Neuronal stem cell (in vitro differentiated cells): Measurements from ENCODE around the gene SCPEP1.
"Not testable (repeated sequence)": the region's sequence is repeated elsewhere in the genome, so short reads cannot be mapped to it uniquely, and the experiment has no call there.

Experiments
- DNase-seq: peaks from one replicate; pipeline ENCODE4 v3.0.0-alpha.2; 2013; ENCODE audit warnings: low spot score
- H2AFZ ChIP-seq: one replicate; pipeline ENCODE4 v1.6.1; 2013; ENCODE audit warnings: mild to moderate bottlenecking, low read length, inconsistent platforms
- H2AK5ac ChIP-seq: 2 replicates; pipeline ENCODE4 v1.6.1; 2013; ENCODE audit warnings: low read depth, mild to moderate bottlenecking, inconsistent platforms, low read length, moderate library complexity, mixed read lengths
- H2BK120ac ChIP-seq: 2 replicates; pipeline ENCODE4 v1.6.1; 2013; ENCODE audit warnings: low read depth, mild to moderate bottlenecking, inconsistent platforms, low read length, moderate library complexity, mixed read lengths
- H2BK12ac ChIP-seq: one replicate; pipeline ENCODE4 v1.6.1; 2013; ENCODE audit warnings: low read length, inconsistent platforms
- H2BK15ac ChIP-seq: 2 replicates; pipeline ENCODE4 v1.6.1; 2013; ENCODE audit warnings: mild to moderate bottlenecking, low read length, inconsistent platforms, mixed read lengths
- H2BK5ac ChIP-seq: one replicate; pipeline ENCODE4 v1.6.1; 2013; ENCODE audit warnings: inconsistent platforms, mild to moderate bottlenecking, low read length, moderate library complexity
- H3K14ac ChIP-seq: one replicate; pipeline ENCODE4 v1.6.1; 2013; ENCODE audit warnings: low read length, inconsistent platforms
- H3K18ac ChIP-seq: 2 replicates; pipeline ENCODE4 v1.6.1; 2013; ENCODE audit warnings: low read length, inconsistent platforms
- H3K23ac ChIP-seq: 2 replicates; pipeline ENCODE4 v1.6.1; 2013; ENCODE audit warnings: low read depth, mild to moderate bottlenecking, mixed read lengths, low read length, inconsistent platforms; ENCODE audit not compliant: poor library complexity
- H3K27ac ChIP-seq: replicated peaks from 3 replicates; pipeline ENCODE4 v1.5.1; 2013; ENCODE audit warnings: low read length, inconsistent platforms
- H3K27me3 ChIP-seq, 3 experiments: 2 replicates each; pipeline ENCODE4 v1.6.1; 2013; ENCODE audit warnings: low read length in 3 of 3, mild to moderate bottlenecking in 2 of 3, inconsistent platforms in 1 of 3, low read depth in 1 of 3, mixed read lengths in 1 of 3, moderate library complexity in 1 of 3; ENCODE audit not compliant: control insufficient read depth in 3 of 3, insufficient read depth in 3 of 3
- H3K36me3 ChIP-seq, 2 donors: replicated peaks in 1 of 2; 2 replicates each; pipeline ENCODE4 v1.6.1; 2013; ENCODE audit warnings: low read length in 2 of 2; ENCODE audit not compliant: control insufficient read depth in 2 of 2, insufficient read depth in 2 of 2
- H3K4ac ChIP-seq: 2 replicates; pipeline ENCODE4 v1.6.1; 2013; ENCODE audit warnings: inconsistent platforms, mild to moderate bottlenecking, low read length, moderate library complexity
- H3K4me1 ChIP-seq, 2 donors: 1 replicate in 1 of 2; 2 replicates in 1 of 2; pipeline ENCODE4 v1.6.1; 2013; ENCODE audit warnings: low read length in 2 of 2, low read depth in 1 of 2; ENCODE audit not compliant: control insufficient read depth in 2 of 2, insufficient read depth in 1 of 2
- H3K4me2 ChIP-seq: one replicate; pipeline ENCODE4 v1.6.1; 2013; ENCODE audit warnings: mild to moderate bottlenecking, low read length, inconsistent platforms; ENCODE audit not compliant: insufficient read depth, poor library complexity, severe bottlenecking
- H3K4me3 ChIP-seq, 2 donors: 2 replicates each; pipeline ENCODE4 v1.5.1; 2013; ENCODE audit warnings: low read length in 2 of 2, mild to moderate bottlenecking in 2 of 2, inconsistent platforms in 1 of 2, moderate library complexity in 1 of 2
- H3K79me1 ChIP-seq: one replicate; pipeline ENCODE4 v1.6.1; 2013; ENCODE audit warnings: low read depth, mild to moderate bottlenecking, inconsistent platforms, low read length, moderate library complexity
- H3K9ac ChIP-seq: one replicate; pipeline ENCODE4 v1.6.1; 2013; ENCODE audit warnings: mild to moderate bottlenecking, low read depth, low read length, inconsistent platforms; ENCODE audit not compliant: poor library complexity
- H3K9me3 ChIP-seq, 2 donors: replicated peaks in 1 of 2; 2 replicates each; pipeline versions ENCODE3 to v1.6.1; 2013; ENCODE audit warnings: low read length in 2 of 2, mild to moderate bottlenecking in 2 of 2, inconsistent platforms in 1 of 2, low read depth in 1 of 2, mixed read lengths in 1 of 2, moderate library complexity in 1 of 2; ENCODE audit not compliant: control insufficient read depth in 2 of 2, insufficient read depth in 1 of 2
- H4K8ac ChIP-seq: one replicate; pipeline ENCODE4 v1.6.1; 2013; ENCODE audit warnings: low read depth, mild to moderate bottlenecking, inconsistent platforms, low read length, moderate library complexity
- H4K91ac ChIP-seq: one replicate; pipeline ENCODE4 v1.6.1; 2013; ENCODE audit warnings: low read length, low read depth, mild to moderate bottlenecking, inconsistent platforms; ENCODE audit not compliant: poor library complexity
- WGBS, 2 donors: extraction: QIAGEN DNeasy Blood & Tissue Kit; methylation state at CpG; one replicate each; pipeline ENCODE4 v1.1.7; 2013; ENCODE audit warnings: missing lambda C conversion rate in 2 of 2, mixed read lengths in 1 of 2; ENCODE audit not compliant: insufficient read length in 2 of 2, insufficient replicate concordance in 1 of 2; ENCODE audit errors: extremely low coverage in 2 of 2; 5-methylcytosine and 5-hydroxymethylcytosine counted together

The SCPEP1 gene

GRCh38 chr17:56936697-56937322, 41.1 kb upstream of the SCPEP1 start:
- no peak overlapping the region for H3K27ac ChIP-seq
- no peak overlapping the region for H2BK15ac ChIP-seq
- no peak overlapping the region for H3K23ac ChIP-seq
- H2BK12ac ChIP-seq = no peak overlapping the region
- no peak overlapping the region for H3K18ac ChIP-seq
- H4K8ac ChIP-seq = no peak overlapping the region
- no peaks in the 10 kb centered on the region for H3K27me3 ChIP-seq
- H3K36me3 ChIP-seq = peaks cover 18 to 77% of the 10 kb centered on the region in 2 donors
- no peak overlapping the region for H2BK120ac ChIP-seq
- H2BK5ac ChIP-seq = no peak overlapping the region
- DNase-seq = no peak
- no peak overlapping the region for H3K4me3 ChIP-seq
- no peak overlapping the region for H2AK5ac ChIP-seq
- no peak overlapping the region for H2AFZ ChIP-seq
- no peak overlapping the region for H3K4me2 ChIP-seq
- no peaks in the 10 kb centered on the region for H3K79me1 ChIP-seq
- H3K9ac ChIP-seq = no peak overlapping the region
- no peaks in the 10 kb centered on the region for H3K4me1 ChIP-seq
- WGBS, 2 donors = no CpG with 5 or more reads among the region's 6 CpGs
- peaks cover 2 to 3% of the 10 kb centered on the region in 2 donors for H3K9me3 ChIP-seq
- H3K14ac ChIP-seq = no peak overlapping the region
- no peak overlapping the region for H4K91ac ChIP-seq
- no peak overlapping the region for H3K4ac ChIP-seq

DNA sequence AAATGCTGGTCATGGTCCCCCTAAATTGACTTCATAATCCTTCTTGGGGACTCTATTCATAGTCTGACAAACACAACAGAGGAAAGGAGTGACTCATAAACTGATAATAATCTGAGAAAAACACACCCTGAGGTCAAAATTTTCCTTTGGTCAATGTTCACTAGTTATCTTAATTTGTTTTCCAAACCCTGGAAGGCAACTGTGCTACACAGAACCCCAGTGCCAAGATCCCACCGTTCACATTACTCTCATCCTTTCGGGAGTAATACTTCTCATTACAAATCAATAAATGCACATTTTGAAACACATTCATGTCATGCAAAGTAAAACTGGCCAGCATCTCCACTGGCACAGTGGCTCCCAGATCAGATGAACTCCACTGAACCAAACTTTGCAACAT, 40.2 kb upstream of the SCPEP1 start:
- H3K23ac ChIP-seq = no peak overlapping the region
- no peak overlapping the region for H4K91ac ChIP-seq
- H3K4me2 ChIP-seq = no peak overlapping the region
- no peak overlapping the region for H3K4me3 ChIP-seq
- H3K27me3 ChIP-seq = no peaks in the 10 kb centered on the region
- H2BK12ac ChIP-seq = no peak overlapping the region
- no peak overlapping the region for H3K18ac ChIP-seq
- H2AK5ac ChIP-seq = no peak overlapping the region
- WGBS, 2 donors = no CpG with 5 or more reads among the region's 2 CpGs
- H3K4me1 ChIP-seq = no peaks in the 10 kb centered on the region
- H2BK5ac ChIP-seq = no peak overlapping the region
- peaks cover 17 to 85% of the 10 kb centered on the region in 2 donors for H3K36me3 ChIP-seq
- peaks cover under 1 to 3% of the 10 kb centered on the region in 2 donors for H3K9me3 ChIP-seq
- H3K79me1 ChIP-seq = no peaks in the 10 kb centered on the region
- no peak overlapping the region for H3K9ac ChIP-seq
- H3K4ac ChIP-seq = no peak overlapping the region
- H2AFZ ChIP-seq = no peak overlapping the region
- no peak overlapping the region for H4K8ac ChIP-seq
- H3K27ac ChIP-seq = no peak overlapping the region
- H2BK120ac ChIP-seq = no peak overlapping the region
- H2BK15ac ChIP-seq = no peak overlapping the region
- no peak overlapping the region for H3K14ac ChIP-seq
- no peak for DNase-seq

DNA sequence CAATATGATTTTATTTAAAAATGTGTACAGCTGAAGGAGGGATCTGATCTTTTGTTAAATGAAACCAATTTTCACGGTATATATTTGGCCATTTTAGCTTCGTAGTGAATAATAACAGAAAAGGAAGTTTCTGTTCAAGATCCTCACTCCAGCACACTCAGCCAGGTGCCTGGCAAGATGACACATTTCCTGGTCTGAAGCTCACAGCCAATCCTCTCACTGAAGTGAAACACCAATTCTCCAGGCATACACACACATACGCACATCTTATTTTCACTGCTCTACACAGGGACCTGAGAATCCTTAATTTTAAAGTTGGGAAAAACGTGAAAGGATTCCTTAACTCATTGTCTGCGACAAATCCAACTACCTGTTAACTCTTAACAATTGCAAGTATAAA, 39.7 kb upstream of the SCPEP1 start:
- no CpG with 5 or more reads among the region's 5 CpGs for WGBS, 2 donors
- not testable (repeated sequence) for H3K27me3 ChIP-seq, H2AFZ ChIP-seq, H3K79me1 ChIP-seq, H2BK120ac ChIP-seq, H3K14ac ChIP-seq, DNase-seq, H4K8ac ChIP-seq, H2BK12ac ChIP-seq, H4K91ac ChIP-seq, H3K4me3 ChIP-seq, H3K18ac ChIP-seq, H3K4me1 ChIP-seq, H3K27ac ChIP-seq, H3K23ac ChIP-seq, H2AK5ac ChIP-seq, H3K9ac ChIP-seq, H2BK5ac ChIP-seq, H3K4ac ChIP-seq, H2BK15ac ChIP-seq, H3K9me3 ChIP-seq, H3K4me2 ChIP-seq
- H3K36me3 ChIP-seq = peaks cover 18 to 90% of the 10 kb centered on the region in 2 donors

DNA sequence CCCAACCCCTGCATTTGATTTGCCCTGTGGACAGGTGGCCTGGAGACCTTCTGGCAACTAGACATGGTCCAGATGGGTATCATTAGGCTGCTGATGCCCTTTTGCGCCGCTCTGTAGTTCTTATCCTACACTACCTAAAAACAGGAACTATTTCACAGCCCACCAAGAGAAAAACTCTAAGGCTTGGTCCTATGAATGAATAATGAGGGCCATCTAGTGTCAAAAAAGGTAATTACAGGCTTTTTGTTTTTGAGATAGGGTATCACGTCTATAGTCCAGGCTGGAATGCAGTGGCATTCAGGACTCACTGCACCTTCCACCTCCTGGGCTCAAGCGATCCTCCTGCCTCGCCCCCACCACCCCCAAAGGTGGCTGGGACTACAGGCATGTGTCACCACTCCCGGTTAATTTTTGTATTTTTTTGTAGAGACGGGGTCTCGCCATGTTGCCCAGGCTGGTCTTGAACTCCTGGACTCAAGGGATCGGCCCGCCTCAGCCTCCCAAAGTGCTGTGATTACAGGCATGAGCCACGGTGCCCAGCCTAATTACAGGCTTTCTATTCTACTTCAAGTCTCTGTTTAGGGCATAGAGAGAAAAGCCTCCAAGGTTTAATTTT, 38.0 kb upstream of the SCPEP1 start:
- WGBS, 2 donors = no CpG with 5 or more reads among the region's 11 CpGs
- no peak overlapping the region for H3K4me3 ChIP-seq
- DNase-seq = peak; percentile 66

More for the DNA sequence above, 38.0 kb upstream of the SCPEP1 start:
- H4K8ac ChIP-seq = no peak overlapping the region
- H3K4ac ChIP-seq = no peak overlapping the region
- H3K18ac ChIP-seq = no peak overlapping the region
- no peaks in the 10 kb centered on the region for H3K27me3 ChIP-seq
- no peak overlapping the region for H2BK15ac ChIP-seq
- no peak overlapping the region for H2BK120ac ChIP-seq
- H3K36me3 ChIP-seq = peaks cover 21 to 93% of the 10 kb centered on the region in 2 donors
- H2AK5ac ChIP-seq = no peak overlapping the region
- H4K91ac ChIP-seq = no peak overlapping the region
- H3K4me2 ChIP-seq = no peak overlapping the region
- no peak overlapping the region for H3K23ac ChIP-seq
- no peaks in the 10 kb centered on the region for H3K9me3 ChIP-seq
- no peak overlapping the region for H2AFZ ChIP-seq
- no peaks in the 10 kb centered on the region for H3K79me1 ChIP-seq
- H3K4me1 ChIP-seq = no peaks in the 10 kb centered on the region
- no peak overlapping the region for H3K27ac ChIP-seq
- H3K14ac ChIP-seq = no peak overlapping the region
- H2BK5ac ChIP-seq = no peak overlapping the region
- H3K9ac ChIP-seq = no peak overlapping the region
- H2BK12ac ChIP-seq = no peak overlapping the region
